NCI-H2029 (cell line): ENCODE data around the gene NR2E3.
"Not testable (repeated sequence)": the region's sequence is repeated elsewhere in the genome, so short reads cannot be mapped to it uniquely, and the experiment has no call there.

Experiments
- DNase-seq: peaks from one replicate; lab custom pipeline; 2025; lab: John Stamatoyannopoulos, UW

The NR2E3 gene

DNA sequence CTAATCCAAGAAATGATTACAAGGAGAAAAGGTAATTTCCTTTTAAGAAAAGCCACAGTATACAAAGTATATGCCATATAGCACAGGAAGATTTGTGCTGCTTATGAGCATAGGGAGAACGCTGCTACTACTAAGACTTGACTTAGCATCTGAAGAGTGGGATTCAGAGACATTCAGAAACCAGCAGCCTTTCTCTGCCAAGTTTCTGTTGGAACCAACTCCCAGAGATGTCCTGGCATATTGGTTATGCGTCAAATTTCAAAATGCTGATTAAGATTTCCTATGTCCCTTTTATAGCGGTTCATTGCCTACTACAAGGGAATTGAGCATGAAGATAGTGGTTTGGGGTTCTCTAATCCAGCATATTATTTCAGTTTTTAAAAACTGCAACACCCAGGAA is 4.9 kb downstream of the NR2E3 start:
- DNase-seq: no peak

DNA sequence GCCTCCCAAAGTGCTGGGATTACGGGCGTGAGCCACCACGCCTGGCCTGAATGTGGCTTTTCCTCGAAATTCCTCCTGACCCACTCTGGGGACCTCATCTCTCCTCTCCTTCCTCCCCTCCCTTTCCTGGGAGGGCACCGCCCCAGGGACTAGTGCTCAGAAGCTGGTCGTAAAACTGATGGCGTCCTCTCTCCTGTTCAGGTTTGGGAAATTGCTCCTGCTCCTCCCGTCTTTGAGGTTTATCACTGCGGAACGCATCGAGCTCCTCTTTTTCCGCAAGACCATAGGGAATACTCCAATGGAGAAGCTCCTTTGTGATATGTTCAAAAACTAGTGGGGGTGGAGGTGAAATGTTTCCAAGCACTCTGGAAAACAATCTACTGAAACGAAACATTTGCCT is 7.0 kb downstream of the NR2E3 start:
- DNase-seq: no peak

DNA sequence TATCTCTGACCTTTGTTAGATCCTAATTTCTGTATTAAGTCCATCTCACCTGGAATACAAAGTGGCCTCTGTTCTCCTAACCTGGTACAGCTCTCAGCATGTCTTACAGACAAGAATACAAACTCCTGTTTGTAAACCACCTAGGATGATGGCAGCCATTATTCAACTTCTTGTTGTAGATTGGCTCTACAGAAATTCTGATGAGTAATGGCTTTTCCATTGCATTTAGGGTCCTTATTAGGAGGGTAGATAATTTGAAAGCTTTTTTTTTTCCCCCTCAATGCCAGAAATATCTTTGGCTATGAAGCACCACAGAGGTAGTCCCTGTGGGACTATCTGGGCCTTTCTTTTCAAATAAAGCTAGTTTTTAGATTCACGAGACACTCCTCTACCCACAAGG is 9.8 kb downstream of the NR2E3 start:
- DNase-seq: no peak

DNA sequence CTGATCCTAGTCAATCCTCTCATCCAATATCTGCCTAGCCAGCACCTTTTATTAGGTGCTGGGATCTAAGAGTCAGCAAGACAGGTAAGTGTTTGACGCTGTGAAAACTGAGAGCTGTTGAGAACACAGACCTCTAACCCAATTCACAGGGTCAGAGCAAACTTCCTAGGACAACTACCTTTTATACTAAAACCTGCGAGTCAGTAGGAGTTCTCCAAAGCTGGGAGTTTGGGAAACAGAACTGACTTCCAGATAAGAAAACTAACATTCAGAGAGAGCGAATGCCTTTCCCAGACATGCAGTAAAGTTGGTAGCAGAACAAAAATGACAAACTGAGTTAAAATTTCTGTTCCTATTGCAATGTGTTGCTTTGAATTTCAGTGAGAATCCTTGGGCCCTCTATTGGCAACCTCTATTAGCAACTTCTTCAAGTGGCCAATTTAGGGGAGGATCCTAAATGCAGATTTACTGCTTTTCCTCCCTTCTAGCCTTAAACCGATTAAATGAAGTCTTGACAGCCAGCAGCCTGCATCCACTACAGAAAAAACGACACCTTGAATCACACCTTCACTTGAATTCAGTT is 11.3 kb downstream of the NR2E3 start:
- DNase-seq: no peak

DNA sequence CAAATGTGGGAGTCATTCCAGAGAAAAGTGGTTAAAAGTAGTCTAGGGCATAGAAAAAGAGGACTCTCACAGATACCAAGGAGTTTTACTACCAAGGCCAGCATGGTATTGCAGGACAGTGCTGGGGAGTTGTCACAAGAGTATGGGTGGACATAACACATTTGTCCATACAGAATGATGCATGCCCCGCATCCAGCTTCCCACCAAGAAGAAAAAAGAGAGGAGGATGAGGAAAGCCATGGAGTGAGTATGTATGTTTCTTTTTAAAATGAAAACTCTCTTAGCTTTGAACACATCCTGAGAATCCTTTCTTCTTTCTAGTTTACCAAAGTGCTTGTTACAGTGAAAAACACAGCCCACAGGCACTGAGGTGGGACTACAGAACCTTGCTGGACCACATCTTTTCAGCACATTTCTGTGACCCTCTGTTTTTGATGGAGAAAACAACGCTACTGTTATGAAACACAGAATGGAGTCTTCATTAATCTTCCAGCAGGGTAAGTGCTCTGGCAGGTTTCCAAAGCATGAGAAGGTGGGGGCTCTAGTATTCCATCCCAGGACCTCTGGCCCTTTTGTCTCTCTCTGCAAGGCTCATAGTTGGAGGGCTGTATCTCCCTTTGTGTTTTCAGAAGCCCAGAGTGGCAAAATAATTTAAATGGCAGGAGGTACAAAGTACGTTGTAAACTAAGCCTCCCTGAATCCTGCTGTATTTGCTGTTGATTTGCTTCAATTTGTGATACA is 12.7 kb downstream of the NR2E3 start:
- no peak for DNase-seq

DNA sequence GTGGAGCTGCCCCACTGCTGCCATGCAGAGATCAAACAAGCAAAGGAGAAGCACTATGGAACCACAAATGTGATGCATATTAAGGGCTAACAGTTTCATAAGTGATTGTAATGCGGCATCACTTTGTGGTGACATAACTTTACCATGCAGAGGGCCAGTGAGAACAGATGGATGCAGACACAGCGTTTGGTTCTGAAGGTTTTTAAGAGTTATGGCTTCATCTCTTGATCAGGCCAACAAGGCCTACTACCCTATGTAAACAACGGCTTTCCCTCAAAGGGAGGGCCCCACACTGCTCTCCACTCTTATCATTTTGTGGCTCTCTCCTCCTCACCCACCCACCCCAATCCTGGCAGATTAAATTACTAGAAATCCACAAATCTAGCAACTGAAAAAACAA is 13.4 kb downstream of the NR2E3 start:
- no peak for DNase-seq

DNA sequence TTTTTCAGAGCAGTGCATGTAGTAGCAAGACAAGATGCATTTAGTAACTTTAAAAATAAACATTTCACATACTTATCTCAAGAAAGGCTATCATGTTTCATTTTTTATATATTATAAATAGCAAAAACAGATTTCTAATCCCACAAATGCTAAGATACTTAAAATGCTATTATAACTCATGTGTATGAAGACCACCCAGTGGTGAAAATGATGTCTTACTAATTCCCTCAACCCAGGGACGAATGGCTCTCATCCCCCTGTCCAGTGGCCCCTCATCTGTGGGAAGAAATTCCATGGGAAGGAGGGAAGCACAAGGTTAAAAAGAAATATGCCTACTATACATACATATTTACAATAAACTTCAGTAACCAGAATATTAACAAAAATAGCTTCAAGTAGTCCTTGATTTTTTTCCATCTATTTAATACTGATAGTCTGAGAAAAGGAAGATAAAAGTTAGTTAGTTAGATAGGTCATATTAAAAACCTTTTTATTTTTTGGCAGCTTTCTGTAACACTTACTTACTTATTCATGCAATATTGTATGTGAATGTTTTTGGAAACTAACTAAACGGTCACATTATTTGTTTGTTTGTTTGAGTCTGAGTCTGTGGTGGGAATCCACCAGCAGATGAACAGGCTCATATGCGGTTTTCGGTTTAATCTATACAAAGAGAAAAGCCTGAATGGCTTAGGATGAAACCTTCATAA is 14.8 kb downstream of the NR2E3 start:
- no peak for DNase-seq

DNA sequence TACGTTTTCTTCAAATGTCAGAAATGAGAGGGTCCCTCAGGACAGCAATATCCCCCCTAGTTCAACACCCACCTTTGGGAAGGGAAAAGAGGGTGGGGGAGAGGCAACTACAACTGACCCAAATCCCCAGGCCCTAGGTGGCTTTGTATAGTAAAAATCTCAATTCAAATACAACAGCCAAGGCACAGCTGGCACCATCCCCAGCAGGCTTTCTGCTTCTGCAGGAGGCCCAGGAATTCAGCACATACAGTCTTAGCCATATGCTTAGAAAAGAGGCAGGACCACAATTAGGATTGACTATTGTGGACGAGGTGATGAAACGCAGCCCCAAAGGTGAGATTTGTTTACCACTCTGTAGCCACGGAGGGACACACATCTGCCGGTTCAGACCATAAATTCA is 15.8 kb downstream of the NR2E3 start:
- no peak for DNase-seq

DNA sequence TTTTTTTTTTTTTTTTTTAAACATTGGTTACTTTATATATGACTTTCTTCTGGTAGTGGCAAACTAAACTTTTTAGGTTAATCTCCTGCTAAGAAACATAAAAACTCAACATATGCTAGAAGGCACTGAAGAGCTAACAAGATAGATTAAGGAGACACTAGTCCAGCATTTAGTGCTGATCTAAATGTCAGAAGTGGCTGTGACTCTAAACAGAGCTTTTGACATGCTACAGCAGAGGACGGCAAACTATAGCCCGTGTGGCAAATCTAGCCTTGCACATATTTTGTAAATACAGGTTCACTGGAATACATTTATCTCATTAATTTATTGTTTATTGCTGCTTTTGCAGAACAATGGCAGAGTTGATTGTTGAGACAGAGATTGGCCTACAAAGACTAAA is 20.6 kb downstream of the NR2E3 start:
- no peak for DNase-seq

DNA sequence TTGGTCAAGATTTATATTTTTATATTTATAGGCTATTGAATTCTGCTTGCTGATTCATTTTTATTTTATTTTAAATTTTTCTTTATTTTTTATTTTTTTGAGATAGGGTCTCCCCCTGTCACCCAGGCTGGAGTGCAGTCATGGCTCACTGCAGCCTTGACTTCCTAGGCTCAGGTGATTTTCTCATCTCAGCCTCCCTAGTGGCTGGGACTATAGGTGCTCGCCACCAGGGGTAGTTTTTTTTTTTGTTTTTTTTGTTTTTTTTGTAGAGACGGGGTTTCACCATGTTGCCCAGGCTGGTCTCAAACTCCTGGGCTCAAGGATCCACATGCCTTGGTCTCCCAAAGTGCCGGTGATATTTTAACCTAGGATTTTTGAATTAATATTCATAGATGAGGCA is 31.2 kb downstream of the NR2E3 start:
- no peak for DNase-seq

DNA sequence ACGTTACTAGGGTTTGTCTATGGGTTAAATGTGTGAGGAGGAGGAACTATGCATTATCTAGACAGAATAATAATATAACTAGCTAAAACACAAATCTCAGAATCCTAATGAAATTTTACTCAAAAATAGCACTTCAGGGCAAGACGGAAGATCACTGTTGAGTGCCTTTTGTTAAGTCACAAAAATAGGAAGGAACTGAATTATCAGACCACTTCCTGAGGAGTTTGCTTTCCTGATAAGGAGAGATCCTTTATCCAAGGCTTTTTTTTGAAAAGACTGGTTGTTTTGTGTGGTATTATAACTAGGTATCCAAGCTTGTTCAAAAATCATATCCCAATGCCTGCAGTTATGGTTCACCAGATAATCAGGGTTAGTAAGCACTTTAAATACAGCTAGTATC is 34.6 kb downstream of the NR2E3 start:
- no peak for DNase-seq

DNA sequence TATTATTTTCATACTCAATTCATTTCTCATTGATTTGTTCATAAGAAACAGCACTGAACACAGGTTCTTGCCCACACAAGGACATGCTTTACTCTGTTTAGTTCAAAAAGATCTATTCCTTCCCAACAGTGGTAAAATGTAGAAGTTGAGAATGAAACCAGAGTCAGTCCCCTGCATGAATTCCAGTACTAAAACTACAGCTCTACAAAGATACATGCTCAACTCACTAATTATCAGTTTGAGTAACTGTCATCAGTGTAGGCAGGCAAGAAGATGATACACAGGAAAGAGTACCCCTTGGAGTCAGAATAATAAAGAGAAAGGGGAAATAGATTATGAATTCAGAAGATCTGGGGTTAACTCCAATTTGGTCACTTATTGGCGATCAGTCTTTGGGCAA is 43.2 kb downstream of the NR2E3 start:
- no peak for DNase-seq

DNA sequence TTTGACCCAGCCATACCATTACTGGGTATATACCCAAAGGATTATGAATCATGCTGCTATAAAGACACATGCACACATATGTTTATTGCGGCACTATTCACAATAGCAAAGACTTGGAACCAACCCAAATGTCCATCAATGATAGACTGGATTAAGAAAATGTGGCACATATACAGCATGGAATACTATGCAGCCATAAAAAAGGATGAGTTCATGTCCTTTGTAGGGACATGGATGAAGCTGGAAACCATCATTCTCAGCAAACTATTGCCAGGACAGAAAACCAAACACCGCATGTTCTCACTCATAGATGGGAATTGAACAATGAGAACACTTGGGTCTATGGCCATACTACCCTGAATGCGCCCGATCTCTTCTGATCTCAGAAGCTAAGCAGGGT is 47.9 kb downstream of the NR2E3 start:
- DNase-seq: not testable (repeated sequence)
